Gastroesophageal sphincter (tissue), 4 donors: ENCODE measurements around the gene SRSF1. TPM values are rescaled to one million over a fixed set of nuclear protein-coding genes. Genes with fewer than 3 reads are reported as not detected.

Experiments used
- ATAC-seq: fragments of 150-250 bp; one replicate; pipeline ENCODE4 v1.9.1; 2016; ENCODE audit warnings: mild to moderate bottlenecking, moderate library complexity
- H3K27ac ChIP-seq, 4 donors: fragments of 200-600 bp; sonication (generic) in 3 of 4; 1 replicate in 3 of 4; 2 replicates in 1 of 4; pipeline ENCODE4 v1.5.1; 2016 to 2019
- H3K27me3 ChIP-seq: fragments of 200-600 bp; sonication (generic); one replicate; pipeline ENCODE4 v1.5.1; 2019
- H3K36me3 ChIP-seq, 2 donors: fragments of 200-600 bp; sonication (generic); one replicate each; pipeline ENCODE4 v1.5.1; 2019; ENCODE audit warnings: control low read depth in 1 of 2
- H3K4me1 ChIP-seq, 3 donors: fragments of 200-600 bp; sonication (generic); 1 replicate in 2 of 3; 2 replicates in 1 of 3; pipeline ENCODE4 v1.5.1; 2016 to 2019; ENCODE audit warnings: control low read depth in 2 of 3
- H3K4me3 ChIP-seq, 2 donors: fragments of 200-600 bp; sonication (generic); one replicate each; pipeline ENCODE4 v1.5.1; 2019; ENCODE audit warnings: mild to moderate bottlenecking in 1 of 2, moderate library complexity in 1 of 2
- H3K9me3 ChIP-seq, 3 donors: fragments of 200-600 bp; sonication (generic); one replicate each; pipeline ENCODE4 v1.5.1; 2017 to 2019; ENCODE audit warnings: control low read depth in 2 of 3
- EP300 ChIP-seq: sonication (generic); formaldehyde crosslinking; IDR thresholded peaks from one replicate; pipeline ENCODE4 v1.6.1; 2017; ENCODE audit warnings: antibody characterized with exemption, mild to moderate bottlenecking
- POLR2A ChIP-seq, 2 donors: fragments of 450-650 bp; IDR thresholded peaks; one replicate each; pipeline ENCODE4 v1.6.1; 2017; ENCODE audit warnings: antibody characterized with exemption in 2 of 2, mild to moderate bottlenecking in 2 of 2, moderate library complexity in 1 of 2
- POLR2AphosphoS5 ChIP-seq: sonication (generic); formaldehyde crosslinking; IDR thresholded peaks from one replicate; pipeline ENCODE4 v1.6.1; 2017; ENCODE audit warnings: antibody characterized with exemption
- WGBS, 2 donors: methylation state at CpG; one replicate each; pipeline ENCODE4 v1.1.5; 2018; ENCODE audit warnings: low coverage in 1 of 2; 5-methylcytosine and 5-hydroxymethylcytosine counted together
- total RNA-seq, 4 donors: library from RNA; depleted of rRNA; stranded (reverse); fragments of >200 nt; gene quantifications; one replicate each; pipeline ENCODE4 v1.1.0, GENCODE V29; 2016
- TF ChIP-seq, protein P1 (sequence below), 4 experiments: fragments of 200-600 bp in 2 of 4; fragments of 450-650 bp in 2 of 4; sonication (generic) in 1 of 4; IDR thresholded peaks; one replicate each; pipeline ENCODE4 v1.5.1; 2017 to 2019; ENCODE audit warnings: antibody characterized with exemption in 4 of 4, mild to moderate bottlenecking in 2 of 4, moderate library complexity in 2 of 4

SRSF1 gene
- total RNA-seq, 4 donors from 2014 or later = 139 to 240 (median 198) TPM

GRCh38 chr17:58039975-58040374 lies 32.9 kb upstream of the SRSF1 start:
- TF ChIP-seq POLR2AphosphoS5 (no peak), EP300 (no peak), POLR2A (IDR thresholded peaks at IDR 0.05) (no peak)
- TF ChIP-seq, protein P1, sequence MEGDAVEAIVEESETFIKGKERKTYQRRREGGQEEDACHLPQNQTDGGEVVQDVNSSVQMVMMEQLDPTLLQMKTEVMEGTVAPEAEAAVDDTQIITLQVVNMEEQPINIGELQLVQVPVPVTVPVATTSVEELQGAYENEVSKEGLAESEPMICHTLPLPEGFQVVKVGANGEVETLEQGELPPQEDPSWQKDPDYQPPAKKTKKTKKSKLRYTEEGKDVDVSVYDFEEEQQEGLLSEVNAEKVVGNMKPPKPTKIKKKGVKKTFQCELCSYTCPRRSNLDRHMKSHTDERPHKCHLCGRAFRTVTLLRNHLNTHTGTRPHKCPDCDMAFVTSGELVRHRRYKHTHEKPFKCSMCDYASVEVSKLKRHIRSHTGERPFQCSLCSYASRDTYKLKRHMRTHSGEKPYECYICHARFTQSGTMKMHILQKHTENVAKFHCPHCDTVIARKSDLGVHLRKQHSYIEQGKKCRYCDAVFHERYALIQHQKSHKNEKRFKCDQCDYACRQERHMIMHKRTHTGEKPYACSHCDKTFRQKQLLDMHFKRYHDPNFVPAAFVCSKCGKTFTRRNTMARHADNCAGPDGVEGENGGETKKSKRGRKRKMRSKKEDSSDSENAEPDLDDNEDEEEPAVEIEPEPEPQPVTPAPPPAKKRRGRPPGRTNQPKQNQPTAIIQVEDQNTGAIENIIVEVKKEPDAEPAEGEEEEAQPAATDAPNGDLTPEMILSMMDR (IDR thresholded peaks at IDR 0.05) = no peak
- H3K4me3 ChIP-seq = no peak overlapping the region
- WGBS, 2 donors = 70 to 77% methylated on average over 2 of the region's 3 CpGs
- no peak for ATAC-seq
- H3K36me3 ChIP-seq = no peaks in the 10 kb centered on the region
- H3K27me3 ChIP-seq = peaks cover 3% of the 10 kb centered on the region
- no peak overlapping the region for H3K27ac ChIP-seq
- no peaks in the 10 kb centered on the region for H3K4me1 ChIP-seq
- H3K9me3 ChIP-seq = no peaks in the 10 kb centered on the region

- Histone ChIP-seq H3K4me3 (no peak overlapping the region), H3K36me3 (no peaks in the 10 kb centered on the region), H3K27me3 (peaks cover 3% of the 10 kb centered on the region), H3K4me1 (no peaks in the 10 kb centered on the region), H3K27ac (no peak overlapping the region), H3K9me3 (no peaks in the 10 kb centered on the region)
- no peak for ATAC-seq
- 40 to 53% methylated on average over 6 of the region's 6 CpGs for WGBS, 2 donors
- TF ChIP-seq, protein P1 (IDR thresholded peaks at IDR 0.05) = no peak
- TF ChIP-seq POLR2AphosphoS5 (no peak), EP300 (no peak), POLR2A (IDR thresholded peaks at IDR 0.05) (no peak)
Observed at GRCh38 chr17:58032691-58033415, 25.8 kb upstream of the SRSF1 start.

DNA sequence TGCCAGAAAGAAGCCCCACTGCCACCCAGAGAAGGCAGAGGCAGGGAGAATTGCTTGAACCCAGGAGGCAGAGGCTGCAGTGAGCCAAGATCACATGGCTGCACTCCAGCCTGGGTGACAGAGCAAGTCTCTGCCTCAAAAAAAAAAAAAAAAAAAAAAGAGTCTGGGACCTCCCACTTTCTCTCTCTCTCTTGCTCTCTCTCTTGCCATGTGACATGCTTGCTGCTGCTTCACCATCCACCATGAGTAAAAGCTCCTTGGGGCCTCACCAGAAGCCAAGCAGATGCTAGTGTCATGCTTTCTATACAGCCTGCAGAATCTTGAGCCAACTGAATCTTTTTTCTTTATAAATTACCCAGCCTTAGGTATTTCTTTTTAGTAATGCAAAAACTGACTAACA lies 21.5 kb upstream of the SRSF1 start:
- TF ChIP-seq EP300 = no peak
- no peak for TF ChIP-seq POLR2AphosphoS5
- TF ChIP-seq POLR2A (IDR thresholded peaks at IDR 0.05) = no peak
- TF ChIP-seq, protein P1 (IDR thresholded peaks at IDR 0.05) = no peak
- Histone ChIP-seq H3K27ac (no peak overlapping the region), H3K36me3 (no peaks in the 10 kb centered on the region), H3K9me3 (no peaks in the 10 kb centered on the region), H3K4me3 (no peak overlapping the region), H3K27me3 (peaks cover 19% of the 10 kb centered on the region), H3K4me1 (no peaks in the 10 kb centered on the region)
- ATAC-seq = no peak

- TF ChIP-seq POLR2A (IDR thresholded peaks at IDR 0.05) (no peak), POLR2AphosphoS5 (no peak), EP300 (no peak)
- TF ChIP-seq, protein P1 (IDR thresholded peaks at IDR 0.05) = no peak
- H3K27me3 ChIP-seq = peaks cover 25% of the 10 kb centered on the region
- ATAC-seq = no peak
- no peaks in the 10 kb centered on the region for H3K4me1 ChIP-seq
- H3K36me3 ChIP-seq = no peaks in the 10 kb centered on the region
- no peak overlapping the region for H3K4me3 ChIP-seq
- no peaks in the 10 kb centered on the region for H3K9me3 ChIP-seq
- no peak overlapping the region for H3K27ac ChIP-seq
- 31% methylated on average over 3 of the region's 9 CpGs; no CpG with 5 or more reads in 1 of the 2 donors for WGBS, 2 donors
Observed at GRCh38 chr17:58020401-58020800, 13.4 kb upstream of the SRSF1 start.

DNA sequence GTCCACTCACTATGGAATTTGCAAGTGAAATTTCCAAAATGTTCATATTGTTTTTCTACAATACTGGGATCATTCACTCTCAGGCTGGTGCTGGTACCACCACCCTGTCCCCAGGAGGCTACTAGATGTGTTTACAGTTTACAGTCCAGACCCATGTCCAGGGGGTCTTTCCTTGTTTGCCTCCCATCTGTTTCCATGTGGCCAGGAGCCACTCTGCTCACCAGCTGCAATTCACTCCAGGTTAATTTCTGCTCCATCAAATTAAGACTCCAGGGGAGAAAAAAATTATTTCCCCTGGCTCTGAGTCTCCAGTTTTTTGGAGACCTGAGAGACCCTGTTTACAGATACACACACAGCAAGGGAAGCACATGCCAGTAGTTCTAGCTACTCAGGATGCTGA lies 12.5 kb upstream of the SRSF1 start:
- no peaks in the 10 kb centered on the region for H3K4me1 ChIP-seq
- no peak for ATAC-seq
- no peaks in the 10 kb centered on the region for H3K9me3 ChIP-seq
- no peaks in the 10 kb centered on the region for H3K36me3 ChIP-seq
- H3K4me3 ChIP-seq = no peak overlapping the region
- H3K27ac ChIP-seq = no peak overlapping the region
- H3K27me3 ChIP-seq = peaks cover 19% of the 10 kb centered on the region
- TF ChIP-seq, protein P1 (IDR thresholded peaks at IDR 0.05) = no peak
- TF ChIP-seq EP300 (no peak), POLR2AphosphoS5 (no peak), POLR2A (IDR thresholded peaks at IDR 0.05) (no peak)
